ENCODE measurements around the gene SMG6. TPM values are rescaled to one million over a fixed set of nuclear protein-coding genes. Genes with fewer than 3 reads are reported as not detected.

Gene SMG6
- total RNA-seq, 1 experiment from 2014 or later, result 28.6 TPM

DNA sequence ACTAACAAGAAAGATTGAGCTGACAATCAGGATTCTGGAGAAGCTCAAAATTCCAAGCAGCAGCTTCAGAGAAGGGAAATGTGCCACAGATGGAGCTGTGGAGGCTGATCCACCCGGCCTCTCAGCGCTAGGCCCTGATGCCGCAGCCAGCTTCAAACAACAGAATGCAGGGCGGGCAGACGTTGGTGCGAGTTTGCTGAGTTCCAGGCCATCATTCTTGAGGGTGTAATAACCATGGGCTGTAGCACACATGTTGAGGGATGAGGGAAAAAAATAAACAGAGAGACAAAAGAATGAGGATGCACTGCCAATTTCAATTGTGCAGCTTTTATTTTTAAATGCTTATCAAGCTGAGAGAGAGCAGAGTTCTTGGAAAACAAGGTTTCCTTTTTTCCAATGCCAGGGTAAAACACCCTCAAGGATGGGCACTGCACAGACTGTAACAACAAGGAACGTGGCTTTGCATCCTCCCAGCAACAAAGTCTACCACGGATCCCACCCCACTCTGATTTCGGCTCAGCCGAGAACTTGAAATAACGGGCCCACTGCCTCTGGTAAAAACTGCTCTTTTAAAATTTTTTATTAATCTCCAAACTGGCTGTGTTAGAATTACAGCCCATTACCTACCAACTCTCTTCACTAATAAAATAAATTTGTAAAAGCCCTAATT is 90.2 kb downstream of the SMG6 start:
- Histone ChIP-seq H2BK15ac (ENCODE audit: low read depth, low read length) (no peak overlapping the region), H3K23ac (ENCODE audit: insufficient read length, low read depth, low read length) (no peak overlapping the region), H3K4me2 (ENCODE audit: insufficient read depth, insufficient read length, low read length) (no peak overlapping the region), H2BK5ac (ENCODE audit: insufficient read length, low read length) (no peak overlapping the region), H3T11ph (ENCODE audit: low read length) (no peak overlapping the region), H3K4me1 (ENCODE audit: insufficient read depth, low read length) (no peaks in the 10 kb centered on the region; the same call in 1 of the 2 replicates), H4K91ac (ENCODE audit: insufficient read length, low read depth, low read length) (no peak overlapping the region), H4K5ac (ENCODE audit: insufficient read length, low read depth, low read length) (no peak overlapping the region), H2AFZ (ENCODE audit: low read length) (no peak overlapping the region), H3K79me1 (ENCODE audit: insufficient read depth, low read depth, low read length, poor library complexity, severe bottlenecking) (no peaks in the 10 kb centered on the region), H3K27me3 (ENCODE audit: insufficient read depth, low read length) (no peaks in the 10 kb centered on the region), H2BK120ac (ENCODE audit: low read depth, low read length, poor library complexity, severe bottlenecking) (no peak overlapping the region), H3K14ac (ENCODE audit: insufficient read depth, low read length) (no peak overlapping the region), H3K4ac (ENCODE audit: low read depth, low read length) (no peak overlapping the region), H3K9ac (ENCODE audit: extremely low read depth, insufficient read length, low read length) (no peak overlapping the region), H3K9me3 (ENCODE audit: control insufficient read depth, low read depth, low read length) (no peaks in the 10 kb centered on the region), H3K56ac (ENCODE audit: insufficient read length, low read depth, low read length) (no peak overlapping the region), H3K18ac (ENCODE audit: insufficient read length, low read depth, low read length) (no peak overlapping the region), H2AK5ac (ENCODE audit: insufficient read length, low read length) (no peak overlapping the region), H4K8ac (replicated peaks; ENCODE audit: insufficient read length, low read depth, low read length) (no peak overlapping the region), H3K23me2 (ENCODE audit: insufficient read length, low read depth, low read length, poor library complexity, severe bottlenecking) (no peaks in the 10 kb centered on the region), H2BK12ac (ENCODE audit: insufficient read length, low read depth, low read length) (no peak overlapping the region), H4K20me1 (ENCODE audit: control insufficient read depth, insufficient read depth, insufficient read length) (no peaks in the 10 kb centered on the region), H3K79me2 (ENCODE audit: insufficient read depth, low read length) (no peaks in the 10 kb centered on the region), H2BK20ac (ENCODE audit: low read depth, low read length, poor library complexity, severe bottlenecking) (no peak overlapping the region), H3K27ac (ENCODE audit: insufficient read length, low read depth, low read length) (no peak overlapping the region)
- Mint-ChIP-seq H3K4me3 (no peak overlapping the region), H3K4me1 (peaks cover 25 to 36% of the 10 kb centered on the region in 2 experiments), H3K27me3 (ENCODE audit: low read depth) (no peaks in the 10 kb centered on the region), H3K36me3 (ENCODE audit: insufficient read depth in 1 of 3, low read depth in 3 of 3) (peaks cover 0 to under 1% (median under 1%) of the 10 kb centered on the region in 3 experiments; a peak in 3 of 7 replicates), H3K27ac (peak overlapping the region in 1 of 3 experiments; percentile 66; a peak in 2 of 7 replicates), H3K9me3 (no peaks in the 10 kb centered on the region)
- no CpG with 5 or more reads among the region's 11 CpGs for WGBS (ENCODE audit: extremely low coverage, insufficient read length, low lambda C conversion rate)
- DNase-seq, result no peak
- TF ChIP-seq, protein P1, sequence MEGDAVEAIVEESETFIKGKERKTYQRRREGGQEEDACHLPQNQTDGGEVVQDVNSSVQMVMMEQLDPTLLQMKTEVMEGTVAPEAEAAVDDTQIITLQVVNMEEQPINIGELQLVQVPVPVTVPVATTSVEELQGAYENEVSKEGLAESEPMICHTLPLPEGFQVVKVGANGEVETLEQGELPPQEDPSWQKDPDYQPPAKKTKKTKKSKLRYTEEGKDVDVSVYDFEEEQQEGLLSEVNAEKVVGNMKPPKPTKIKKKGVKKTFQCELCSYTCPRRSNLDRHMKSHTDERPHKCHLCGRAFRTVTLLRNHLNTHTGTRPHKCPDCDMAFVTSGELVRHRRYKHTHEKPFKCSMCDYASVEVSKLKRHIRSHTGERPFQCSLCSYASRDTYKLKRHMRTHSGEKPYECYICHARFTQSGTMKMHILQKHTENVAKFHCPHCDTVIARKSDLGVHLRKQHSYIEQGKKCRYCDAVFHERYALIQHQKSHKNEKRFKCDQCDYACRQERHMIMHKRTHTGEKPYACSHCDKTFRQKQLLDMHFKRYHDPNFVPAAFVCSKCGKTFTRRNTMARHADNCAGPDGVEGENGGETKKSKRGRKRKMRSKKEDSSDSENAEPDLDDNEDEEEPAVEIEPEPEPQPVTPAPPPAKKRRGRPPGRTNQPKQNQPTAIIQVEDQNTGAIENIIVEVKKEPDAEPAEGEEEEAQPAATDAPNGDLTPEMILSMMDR (conservative IDR thresholded peaks at IDR 0.05), result no peak
